GM12878 (cell line): ENCODE data around the gene PKNOX1. TPM values are rescaled to one million over a fixed set of nuclear protein-coding genes. Genes with fewer than 3 reads are reported as not detected.

Experiments used
- BMI1 ChIP-seq: fragments of 450-650 bp; IDR thresholded peaks from 2 replicates; pipeline ENCODE4 v1.6.1; 2016; ENCODE audit warnings: mild to moderate bottlenecking, moderate library complexity, borderline replicate concordance
- CEBPB ChIP-seq, 2 experiments: fragments of 150-350 bp in 1 of 2; IDR thresholded peaks; 2 replicates each; pipeline ENCODE4 v1.6.1; 2012 to 2014; ENCODE audit warnings: low read depth in 2 of 2, low read length in 2 of 2, borderline replicate concordance in 1 of 2, inconsistent platforms in 1 of 2
- CHD1 ChIP-seq: IDR thresholded peaks from 2 replicates; pipeline ENCODE4 v1.6.1; 2012; ENCODE audit warnings: low read depth, low read length, improper control_type of control experiment
- CHD4 ChIP-seq: fragments of 200-600 bp; sonication (generic); IDR thresholded peaks from 2 replicates; pipeline ENCODE4 v1.6.1; 2016; ENCODE audit warnings: mild to moderate bottlenecking
- HDAC6 ChIP-seq: fragments of 200-600 bp; sonication (generic); IDR thresholded peaks from one replicate; pipeline ENCODE4 v1.8.0; 2017; ENCODE audit warnings: antibody characterized with exemption; ENCODE audit not compliant: unreplicated experiment
- IRF4 ChIP-seq: IDR thresholded peaks from 2 replicates; pipeline ENCODE4 v1.6.1; 2011; ENCODE audit warnings: low read depth, low read length
- MEF2B ChIP-seq: fragments of 450-650 bp; IDR thresholded peaks from 2 replicates; pipeline ENCODE4 v1.6.1; 2018; ENCODE audit warnings: mild to moderate bottlenecking, moderate library complexity; ENCODE audit not compliant: partially characterized antibody, poor library complexity, severe bottlenecking
- MTA2 ChIP-seq: fragments of 450-650 bp; IDR thresholded peaks from 2 replicates; pipeline ENCODE4 v1.6.1; 2016; ENCODE audit warnings: low read depth, mild to moderate bottlenecking, moderate library complexity
- MYB ChIP-seq: fragments of 150-350 bp; IDR thresholded peaks from 2 replicates; pipeline ENCODE4 v1.6.1; 2014; ENCODE audit warnings: mild to moderate bottlenecking, low read depth, low read length, borderline replicate concordance
- PBX3 ChIP-seq: IDR thresholded peaks from 2 replicates; pipeline ENCODE4 v1.6.1; 2011; ENCODE audit warnings: mild to moderate bottlenecking, low read depth, low read length, moderate library complexity; ENCODE audit not compliant: insufficient replicate concordance
- POLR2A ChIP-seq: IDR thresholded peaks from 2 replicates; pipeline ENCODE4 v1.6.1; 2011; ENCODE audit warnings: low read depth, mild to moderate bottlenecking, low read length
- POLR2AphosphoS5 ChIP-seq: IDR thresholded peaks from 2 replicates; pipeline ENCODE4 v1.6.1; 2011; ENCODE audit warnings: mild to moderate bottlenecking, low read length, inconsistent platforms
- POU2F2 ChIP-seq: IDR thresholded peaks from 3 replicates; pipeline ENCODE4 v1.6.1; 2011; ENCODE audit warnings: low read depth, mild to moderate bottlenecking, low read length, borderline replicate concordance
- RBBP5 ChIP-seq: fragments of 200-600 bp; sonication (generic); conservative IDR thresholded peaks from 2 replicates; pipeline ENCODE4 v1.6.1; 2016
- RFX5 ChIP-seq: IDR thresholded peaks from 2 replicates; pipeline ENCODE4 v1.6.1; 2011; ENCODE audit warnings: low read depth, low read length, improper control_type of control experiment
- SKIL ChIP-seq: fragments of 450-650 bp; IDR thresholded peaks from 2 replicates; pipeline ENCODE4 v1.6.1; 2017; ENCODE audit warnings: mild to moderate bottlenecking, low read depth, inconsistent platforms; ENCODE audit not compliant: poor library complexity, severe bottlenecking
- TCF3 ChIP-seq: IDR thresholded peaks from 2 replicates; pipeline ENCODE4 v1.6.1; 2012; ENCODE audit warnings: low read depth, mild to moderate bottlenecking, low read length, borderline replicate concordance; ENCODE audit not compliant: insufficient read depth
- YY1 ChIP-seq: IDR thresholded peaks from 2 replicates; pipeline ENCODE4 v1.6.1; 2011; ENCODE audit warnings: low read depth, mild to moderate bottlenecking, low read length
- ZBTB11 ChIP-seq: fragments of 450-650 bp; formaldehyde crosslinking; IDR thresholded peaks from 2 replicates; pipeline ENCODE4 v1.5.0; 2022; ENCODE audit warnings: mild to moderate bottlenecking, missing genetic modification characterization
- ZBTB4 ChIP-seq: fragments of 450-650 bp; formaldehyde crosslinking; IDR thresholded peaks from 2 replicates; pipeline ENCODE4 v1.4.0; 2022; ENCODE audit warnings: mild to moderate bottlenecking, moderate library complexity
- polyA plus RNA-seq, 11 experiments: library from polyadenylated mRNA; depleted of rRNA in 4 of 11; unstranded in 6 of 11; stranded (reverse) in 5 of 11; fragments of >200 nt; fragmentation: Nextera tagmentation in 4 of 11; fragmentation: Illumina TruSeq in 1 of 11; extraction: Ambion mirVana in 4 of 11; extraction: Trizol in 1 of 11; gene quantifications; 1 replicate in 1 of 11; 2 replicates in 10 of 11; pipeline versions ENCODE4 v1.2.1 to v1.2.3, GENCODE V29; 2011 to 2016; ENCODE audit warnings: inconsistent platforms in 2 of 11, missing spikeins in 2 of 11, low read depth in 1 of 11
- total RNA-seq, 4 experiments: library from RNA; depleted of rRNA in 3 of 4; stranded (reverse); fragments of >200 nt in 3 of 4; fragmentation: Illumina TruSeq in 1 of 4; extraction: Trizol in 1 of 4; gene quantifications; 2 replicates each; pipeline versions ENCODE4 v1.2.1 to v1.2.3, GENCODE V29; 2013 to 2021

PKNOX1 gene
- total and polyA plus RNA-seq, 10 of the 15 experiments (the other 5 are each of a cell fraction or from before 2014, with no cell fraction given) = 6.9 to 23.7 (median 13.2) TPM

GRCh38 chr21:42973991-42974831 is at the start of gene PKNOX1 (continued):
- TF ChIP-seq ZBTB11 (CRISPR knock-in tag) = no peak
- TF ChIP-seq ZBTB4 (CRISPR knock-in tag) = no peak
- no peak for TF ChIP-seq RBBP5
- peak; percentile 54 for TF ChIP-seq SKIL
- TF ChIP-seq CHD1 = peak; percentile 99
- no peak for TF ChIP-seq CEBPB (IDR thresholded peaks at IDR 0.05; ENCODE audit: borderline replicate concordance in 1 of 2, low read depth in 2 of 2, low read length in 2 of 2)
- peak; percentile 22 for TF ChIP-seq MEF2B
- peak; percentile 66 for TF ChIP-seq POLR2A
- 0 out of 2 replicates have a peak, but pooled peaks have one; percentile 28 for TF ChIP-seq TCF3
- peak; percentile 98; the same call in 2 of the 3 replicates for TF ChIP-seq POU2F2
- TF ChIP-seq HDAC6 = peak; percentile 38
- peak; percentile 54; the same call in 1 of the 2 replicates for TF ChIP-seq RFX5
- TF ChIP-seq MYB = no peak
- TF ChIP-seq PBX3 = peak; percentile 99
- TF ChIP-seq BMI1 = no peak
- TF ChIP-seq IRF4 = 0 out of 2 replicates have a peak, but pooled peaks have one; percentile 14
- TF ChIP-seq CHD4 = no peak
- no peak for TF ChIP-seq MTA2
- TF ChIP-seq YY1 = no peak
- TF ChIP-seq POLR2AphosphoS5 = peak; percentile 28; the same call in 1 of the 2 replicates
